HEK293T (cell line): ENCODE data around the gene MRPS27.

Experiments used
- CTCF ChIA-PET: fragments of 350-600 bp; formaldehyde crosslinking; extraction: SDS; loops from one replicate; lab custom pipeline; 2021; ENCODE audit warnings: antibody characterized with exemption, inconsistent platforms; lab: Yijun Ruan, JAX
- POLR2A ChIA-PET: fragments of 350-600 bp; formaldehyde crosslinking; extraction: SDS; loops from one replicate; lab custom pipeline; 2020; ENCODE audit warnings: antibody characterized with exemption, inconsistent platforms; lab: Yijun Ruan, JAX
- DNase-seq: peaks from one replicate; pipeline ENCODE4 v3.0.0; 2012; ENCODE audit warnings: mixed read lengths; ENCODE audit errors: extremely low spot score
- ARNT ChIP-seq: fragments of 450-650 bp; IDR thresholded peaks from 2 replicates; pipeline ENCODE4 v1.6.1; 2017; ENCODE audit warnings: mild to moderate bottlenecking
- BHLHE40 ChIP-seq: fragments of 450-650 bp; IDR thresholded peaks from 2 replicates; pipeline ENCODE4 v1.6.1; 2016; ENCODE audit warnings: mild to moderate bottlenecking, moderate library complexity, borderline replicate concordance
- CTBP1 ChIP-seq: fragments of 450-650 bp; IDR thresholded peaks from 2 replicates; pipeline ENCODE4 v1.6.1; 2016; ENCODE audit warnings: borderline replicate concordance
- ELF4 ChIP-seq: fragments of 450-650 bp; IDR thresholded peaks from 2 replicates; pipeline ENCODE4 v1.6.1; 2017; ENCODE audit warnings: antibody characterized with exemption
- FOXA1 ChIP-seq: fragments of 450-650 bp; IDR thresholded peaks from 2 replicates; pipeline ENCODE4 v1.6.1; 2016; ENCODE audit warnings: mild to moderate bottlenecking
- FOXK2 ChIP-seq: fragments of 450-650 bp; IDR thresholded peaks from 2 replicates; pipeline ENCODE4 v1.6.1; 2016; ENCODE audit warnings: mild to moderate bottlenecking
- FOXM1 ChIP-seq: fragments of 450-650 bp; IDR thresholded peaks from 2 replicates; pipeline ENCODE4 v1.6.1; 2017; ENCODE audit warnings: mild to moderate bottlenecking, borderline replicate concordance
- HDGF ChIP-seq: fragments of 450-650 bp; IDR thresholded peaks from 2 replicates; pipeline ENCODE4 v1.6.1; 2017; ENCODE audit warnings: antibody characterized with exemption, borderline replicate concordance
- L3MBTL2 ChIP-seq: fragments of 450-650 bp; conservative IDR thresholded peaks from 2 replicates; pipeline ENCODE4 v1.6.1; 2016; ENCODE audit warnings: mild to moderate bottlenecking
- LEF1 ChIP-seq: fragments of 450-650 bp; IDR thresholded peaks from 2 replicates; pipeline ENCODE4 v1.6.1; 2017; ENCODE audit warnings: mild to moderate bottlenecking, borderline replicate concordance
- NFRKB ChIP-seq: fragments of 450-650 bp; IDR thresholded peaks from 2 replicates; pipeline ENCODE4 v1.6.1; 2016; ENCODE audit warnings: mild to moderate bottlenecking, moderate library complexity
- SP1 ChIP-seq: fragments of 450-650 bp; IDR thresholded peaks from 2 replicates; pipeline ENCODE4 v1.6.1; 2017
- SUZ12 ChIP-seq: fragments of 450-650 bp; IDR thresholded peaks from 2 replicates; pipeline ENCODE4 v1.6.1; 2016; ENCODE audit warnings: mild to moderate bottlenecking
- TARDBP ChIP-seq: fragments of 450-650 bp; IDR thresholded peaks from 2 replicates; pipeline ENCODE4 v1.6.1; 2016
- ZNF384 ChIP-seq: fragments of 450-650 bp; IDR thresholded peaks from 2 replicates; pipeline ENCODE4 v1.6.1; 2016
- TF ChIP-seq, protein P1 (sequence below): fragments of 450-650 bp; IDR thresholded peaks from 2 replicates; pipeline ENCODE4 v1.6.1; 2016

The MRPS27 gene

DNA sequence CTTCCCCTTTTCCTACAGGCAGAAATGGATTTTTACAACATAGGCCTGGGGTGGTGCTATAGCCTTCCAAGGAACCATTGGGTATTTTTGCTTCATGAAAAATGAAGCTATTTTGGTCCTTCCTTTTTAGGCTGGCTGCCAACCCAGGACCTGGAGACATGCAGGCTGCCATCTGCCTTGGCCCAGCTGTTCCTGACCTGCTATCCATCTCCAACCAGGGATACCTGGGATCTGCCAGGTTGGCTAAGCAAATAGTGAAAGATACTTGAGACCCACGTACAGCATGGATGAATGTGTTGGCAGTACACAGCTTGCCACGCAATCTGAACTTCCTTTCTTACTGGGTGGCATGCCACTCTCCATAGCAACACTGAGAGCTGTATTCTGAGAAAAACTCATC lies 31.1 kb downstream of the MRPS27 start:
- TF ChIP-seq ZNF384 (no peak), TARDBP (no peak), SP1 (no peak), FOXM1 (no peak), LEF1 (no peak), ELF4 (no peak), SUZ12 (no peak), CTBP1 (no peak), FOXK2 (no peak), NFRKB (no peak), BHLHE40 (no peak), ARNT (no peak), L3MBTL2 (no peak), HDGF (no peak), FOXA1 (no peak)
- TF ChIP-seq, protein P1, sequence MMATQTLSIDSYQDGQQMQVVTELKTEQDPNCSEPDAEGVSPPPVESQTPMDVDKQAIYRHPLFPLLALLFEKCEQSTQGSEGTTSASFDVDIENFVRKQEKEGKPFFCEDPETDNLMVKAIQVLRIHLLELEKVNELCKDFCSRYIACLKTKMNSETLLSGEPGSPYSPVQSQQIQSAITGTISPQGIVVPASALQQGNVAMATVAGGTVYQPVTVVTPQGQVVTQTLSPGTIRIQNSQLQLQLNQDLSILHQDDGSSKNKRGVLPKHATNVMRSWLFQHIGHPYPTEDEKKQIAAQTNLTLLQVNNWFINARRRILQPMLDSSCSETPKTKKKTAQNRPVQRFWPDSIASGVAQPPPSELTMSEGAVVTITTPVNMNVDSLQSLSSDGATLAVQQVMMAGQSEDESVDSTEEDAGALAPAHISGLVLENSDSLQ: no peak
- POLR2A ChIA-PET: no interaction called here
- DNase-seq: no peak
- CTCF ChIA-PET: no interaction called here

DNA sequence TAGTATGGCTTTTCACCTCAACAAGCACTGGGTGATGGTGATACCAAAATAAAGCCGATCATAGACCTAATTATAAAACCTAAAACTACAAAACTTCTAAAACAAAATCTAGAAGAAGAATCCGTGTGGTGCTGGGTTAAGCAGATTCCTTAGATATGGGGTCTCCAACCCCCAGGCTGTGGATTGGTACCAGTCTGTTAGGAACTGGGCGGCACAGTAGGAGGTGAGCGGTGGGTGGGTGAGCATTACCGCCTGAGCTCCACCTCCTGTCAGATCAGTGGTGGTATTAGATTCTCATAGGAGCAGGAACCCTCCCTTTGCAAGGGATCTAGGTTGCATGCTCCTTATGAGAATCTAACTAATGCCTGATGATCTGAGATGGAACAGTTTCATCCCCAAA lies 33.2 kb downstream of the MRPS27 start:
- no peak for DNase-seq
- CTCF ChIA-PET: no interaction called here
- no peak for TF ChIP-seq FOXK2
- TF ChIP-seq FOXM1: no peak
- TF ChIP-seq L3MBTL2: no peak
- TF ChIP-seq ARNT: no peak
- TF ChIP-seq BHLHE40: no peak
- no peak for TF ChIP-seq SUZ12
- TF ChIP-seq LEF1: no peak
- TF ChIP-seq, protein P1: no peak
- no peak for TF ChIP-seq FOXA1
- TF ChIP-seq SP1: no peak
- no peak for TF ChIP-seq ELF4
- TF ChIP-seq NFRKB: no peak
- TF ChIP-seq HDGF: no peak
- TF ChIP-seq CTBP1: no peak
- POLR2A ChIA-PET: no interaction called here

DNA sequence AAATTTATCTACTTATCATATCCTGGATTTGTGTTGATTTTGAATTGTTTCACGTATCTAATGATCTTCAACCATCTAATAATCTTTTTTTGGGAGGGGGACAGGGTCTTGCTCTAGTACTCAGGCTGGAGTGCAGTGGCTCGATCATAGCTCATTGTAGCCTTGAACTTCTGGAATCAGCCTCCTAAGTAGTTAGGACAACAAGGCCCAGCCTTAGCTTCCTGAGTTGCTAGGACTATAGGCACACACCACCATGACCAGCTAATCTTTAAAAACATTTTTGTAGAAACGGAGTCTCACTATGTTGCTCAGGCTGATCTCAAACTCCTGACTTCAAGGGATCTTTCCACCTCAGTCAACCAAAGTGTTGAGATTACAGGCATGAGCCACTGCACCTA lies 34.6 kb downstream of the MRPS27 start:
- no peak for TF ChIP-seq SP1
- no peak for TF ChIP-seq SUZ12
- no peak for TF ChIP-seq ARNT
- no peak for TF ChIP-seq FOXM1
- no peak for TF ChIP-seq FOXA1
- TF ChIP-seq BHLHE40: no peak
- no peak for TF ChIP-seq ZNF384
- TF ChIP-seq, protein P1: no peak
- TF ChIP-seq LEF1: no peak
- ChIA-PET POLR2A (no interaction called here), CTCF (interaction anchor here (0.7 to 1.0 kb wide), 2 partner anchors 512 to 1965 kb away, joined by 3 read pairs; no protein-coding TSS in a partner anchor)
- DNase-seq: no peak

DNA sequence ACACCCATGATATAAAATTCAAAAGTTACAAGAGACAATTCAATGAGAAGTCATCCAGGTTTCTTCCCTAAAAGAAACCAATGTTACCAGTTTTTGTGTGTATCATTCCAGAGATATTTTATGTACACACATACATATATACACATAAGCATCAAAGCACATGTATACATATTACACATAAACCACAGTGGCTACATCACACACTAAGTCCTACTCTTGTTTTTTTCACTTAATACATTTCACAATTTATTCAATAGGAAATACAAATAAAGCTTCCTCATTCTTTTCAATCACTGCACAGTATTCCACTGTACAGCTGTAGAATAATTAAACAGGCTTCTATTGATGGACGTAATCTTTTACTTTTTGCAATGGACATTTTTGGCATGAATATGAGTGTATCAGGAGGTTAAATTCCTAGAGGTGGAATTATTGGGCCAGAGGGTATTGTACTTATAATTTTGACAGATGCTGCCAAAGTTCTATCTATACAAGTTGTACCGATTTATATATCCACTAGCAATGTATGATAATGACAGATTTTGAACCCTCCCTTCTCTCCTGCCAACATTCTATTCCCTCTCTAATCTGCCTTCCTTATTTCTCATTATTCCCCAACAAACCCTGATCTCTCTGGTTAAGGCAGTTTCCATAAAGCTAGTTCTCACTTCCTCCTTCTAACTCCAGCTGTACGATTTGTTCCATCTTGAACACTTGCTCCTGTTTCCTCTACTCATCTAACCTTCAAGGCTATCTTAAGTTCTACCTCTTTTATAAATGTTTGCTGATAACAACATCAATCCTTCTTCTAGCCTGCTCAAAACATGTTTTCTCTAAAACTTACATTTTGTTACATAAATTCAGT lies 35.2 kb downstream of the MRPS27 start:
- CTCF ChIA-PET: interaction anchor here (0.7 to 1.0 kb wide), 2 partner anchors 511 to 1965 kb away, joined by 3 read pairs; no protein-coding TSS in a partner anchor

DNA sequence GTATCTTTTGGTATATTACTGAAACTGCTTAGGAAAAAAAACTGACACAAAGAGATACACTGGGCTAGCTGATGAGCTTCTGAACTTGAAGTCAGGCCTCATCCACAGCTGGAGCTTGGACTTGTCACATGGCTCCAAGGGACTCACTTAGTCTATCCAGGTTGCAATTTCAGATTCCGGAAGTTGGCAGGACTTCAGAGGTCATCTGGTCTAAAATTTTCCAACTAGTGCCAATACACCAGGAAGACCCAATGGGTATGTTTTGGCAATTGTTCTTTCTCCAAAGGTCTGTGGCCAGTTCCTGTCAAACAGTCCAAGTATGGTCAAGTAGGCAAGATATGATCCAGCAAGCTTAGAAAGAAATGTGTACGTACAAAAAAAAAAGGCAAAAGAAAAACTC lies 36.7 kb downstream of the MRPS27 start:
- CTCF ChIA-PET: interaction anchor here (0.5 kb wide), 1 partner anchor 1308 kb away, joined by 4 read pairs; no protein-coding TSS in a partner anchor
- no peak for DNase-seq
- TF ChIP-seq, protein P1: no peak
- TF ChIP-seq ZNF384: no peak
- no peak for TF ChIP-seq L3MBTL2
- TF ChIP-seq NFRKB: no peak
- no peak for TF ChIP-seq HDGF
- no peak for TF ChIP-seq BHLHE40
- no peak for TF ChIP-seq SUZ12
- TF ChIP-seq FOXK2: no peak
- no peak for TF ChIP-seq SP1
- no peak for TF ChIP-seq LEF1
- TF ChIP-seq FOXA1: no peak
- no peak for TF ChIP-seq ARNT
- no peak for TF ChIP-seq FOXM1
- no peak for TF ChIP-seq TARDBP
- TF ChIP-seq ELF4: no peak
- no peak for TF ChIP-seq CTBP1
- POLR2A ChIA-PET: interaction anchor here (1.3 to 2.4 kb wide), 2 partner anchors 24 to 37 kb away, joined by 3 to 9 read pairs; partner anchors contain the start of genes MRPS27 and PTCD2

More for the DNA sequence above, 35.2 kb downstream of the MRPS27 start:
- POLR2A ChIA-PET: no interaction called here
- no peak for DNase-seq
- TF ChIP-seq SUZ12 (no peak), ZNF384 (no peak), HDGF (no peak), ARNT (no peak), TARDBP (no peak), NFRKB (no peak), FOXK2 (no peak), FOXA1 (no peak), L3MBTL2 (no peak)
